GM19468 (cell line): Measurements from ENCODE around the gene POFUT2.

Source experiments
- ATAC-seq: cut with Tn5 transposase; IDR thresholded peaks from one replicate; pipeline ENCODE4 v1.9.1; 2021; ENCODE audit warnings: mild to moderate bottlenecking, moderate library complexity, moderate number of reproducible peaks; ENCODE audit not compliant: unreplicated experiment; ENCODE audit errors: extremely low read depth

The POFUT2 gene

GRCh38 chr21:45253633-45254459 lies 33.8 kb downstream of the POFUT2 start:
- no peak for ATAC-seq

GRCh38 chr21:45253180-45253579 lies 34.5 kb downstream of the POFUT2 start:
- ATAC-seq = no peak

GRCh38 chr21:45252448-45252925 lies 35.2 kb downstream of the POFUT2 start:
- no peak for ATAC-seq

- ATAC-seq = no peak
Measured at GRCh38 chr21:45251635-45252447, 35.9 kb downstream of the POFUT2 start.

- ATAC-seq = no peak
Measured at GRCh38 chr21:45250914-45251634, 36.6 kb downstream of the POFUT2 start.

GRCh38 chr21:45250272-45250671 lies 37.4 kb downstream of the POFUT2 start:
- ATAC-seq = no peak

- no peak for ATAC-seq
Measured at GRCh38 chr21:45249626-45250025, 38.1 kb downstream of the POFUT2 start.

- no peak for ATAC-seq
Measured at GRCh38 chr21:45248893-45249381, 38.8 kb downstream of the POFUT2 start.

- no peak for ATAC-seq
Measured at GRCh38 chr21:45248301-45248892, 39.3 kb downstream of the POFUT2 start.

- ATAC-seq = no peak
Measured at GRCh38 chr21:45246386-45247320, 41.0 kb downstream of the POFUT2 start.

GRCh38 chr21:45244799-45245340 lies 42.8 kb downstream of the POFUT2 start:
- no peak for ATAC-seq

- ATAC-seq = no peak
Measured at GRCh38 chr21:45243603-45244002, 44.1 kb downstream of the POFUT2 start.

GRCh38 chr21:45241357-45241756 lies 46.3 kb downstream of the POFUT2 start:
- ATAC-seq = no peak

GRCh38 chr21:45237401-45237800 lies 50.3 kb downstream of the POFUT2 start:
- ATAC-seq = no peak

- ATAC-seq = no peak
Measured at GRCh38 chr21:45236481-45236880, 51.2 kb downstream of the POFUT2 start.

GRCh38 chr21:45235488-45235887 lies 52.2 kb downstream of the POFUT2 start:
- no peak for ATAC-seq

GRCh38 chr21:45234965-45235364 lies 52.7 kb downstream of the POFUT2 start:
- ATAC-seq = no peak

GRCh38 chr21:45234127-45234526 lies 53.6 kb downstream of the POFUT2 start:
- no peak for ATAC-seq

- no peak for ATAC-seq
Measured at GRCh38 chr21:45231705-45232104, 56.0 kb downstream of the POFUT2 start.
